Mesenchymal stem cell (in vitro differentiated cells and primary cell): ENCODE measurements around the gene NTRK2.
A peak's percentile ranks its signal among the peaks of the same experiment; 100 is the strongest.

Experiments used
- DNase-seq: peaks from one replicate; pipeline ENCODE4 v3.0.0-alpha.2; 2013
- H2AFZ ChIP-seq: one replicate; pipeline ENCODE4 v1.6.1; 2013; ENCODE audit warnings: low read depth, mild to moderate bottlenecking, control low read depth, inconsistent platforms, low read length, moderate library complexity
- H2AK5ac ChIP-seq: 2 replicates; pipeline ENCODE4 v1.6.1; 2013; ENCODE audit warnings: low read length, moderate library complexity, mild to moderate bottlenecking, inconsistent platforms; ENCODE audit not compliant: severe bottlenecking
- H2BK120ac ChIP-seq: one replicate; pipeline ENCODE4 v1.6.1; 2013; ENCODE audit warnings: low read depth, mild to moderate bottlenecking, inconsistent platforms, low read length, moderate library complexity
- H2BK12ac ChIP-seq, 2 experiments: one replicate each; pipeline ENCODE4 v1.6.1; 2013; ENCODE audit warnings: inconsistent platforms in 2 of 2, low read length in 2 of 2, mild to moderate bottlenecking in 2 of 2, moderate library complexity in 2 of 2, control low read depth in 1 of 2
- H2BK15ac ChIP-seq: one replicate; pipeline ENCODE4 v1.6.1; 2013; ENCODE audit warnings: mild to moderate bottlenecking, low read depth, inconsistent platforms; ENCODE audit not compliant: poor library complexity, severe bottlenecking
- H2BK5ac ChIP-seq: 2 replicates; pipeline ENCODE4 v1.6.1; 2013; ENCODE audit warnings: low read depth, mild to moderate bottlenecking, low read length, control low read depth, inconsistent platforms; ENCODE audit not compliant: poor library complexity, severe bottlenecking
- H3K14ac ChIP-seq, 2 experiments: one replicate each; pipeline ENCODE4 v1.6.1; 2013; ENCODE audit warnings: inconsistent platforms in 2 of 2, low read length in 2 of 2, control low read depth in 1 of 2, mild to moderate bottlenecking in 1 of 2, moderate library complexity in 1 of 2
- H3K18ac ChIP-seq, 2 experiments: one replicate each; pipeline ENCODE4 v1.6.1; 2013; ENCODE audit warnings: inconsistent platforms in 2 of 2, low read length in 2 of 2, control low read depth in 1 of 2, low read depth in 1 of 2, mild to moderate bottlenecking in 1 of 2
- H3K23ac ChIP-seq, 2 experiments: one replicate each; pipeline ENCODE4 v1.6.1; 2013; ENCODE audit warnings: inconsistent platforms in 2 of 2, low read length in 2 of 2, mild to moderate bottlenecking in 2 of 2, moderate library complexity in 2 of 2, control low read depth in 1 of 2
- H3K27ac ChIP-seq: 2 replicates; pipeline ENCODE4 v1.5.1; 2013; ENCODE audit warnings: mild to moderate bottlenecking, moderate library complexity, low read length, control low read depth, inconsistent platforms; ENCODE audit not compliant: poor library complexity, severe bottlenecking
- H3K27me3 ChIP-seq, 2 experiments: 2 replicates each; pipeline versions ENCODE4 v1.6.1 to v1.7.0; 2013; ENCODE audit warnings: low read length in 2 of 2, mild to moderate bottlenecking in 2 of 2, moderate library complexity in 2 of 2, control low read depth in 1 of 2, inconsistent platforms in 1 of 2; ENCODE audit not compliant: control insufficient read depth in 1 of 2, insufficient read depth in 1 of 2
- H3K36me3 ChIP-seq, 2 experiments: 2 replicates each; pipeline versions ENCODE4 v1.6.1 to v1.7.0; 2013; ENCODE audit warnings: low read length in 2 of 2, control low read depth in 1 of 2, inconsistent platforms in 1 of 2, low read depth in 1 of 2, mild to moderate bottlenecking in 1 of 2; ENCODE audit not compliant: insufficient read depth in 2 of 2, control insufficient read depth in 1 of 2
- H3K4ac ChIP-seq, 2 experiments: one replicate each; pipeline ENCODE4 v1.6.1; 2013; ENCODE audit warnings: inconsistent platforms in 2 of 2, low read length in 2 of 2, mild to moderate bottlenecking in 2 of 2, moderate library complexity in 2 of 2, control low read depth in 1 of 2, low read depth in 1 of 2
- H3K4me1 ChIP-seq: 2 replicates; pipeline ENCODE4 v1.6.1; 2013; ENCODE audit warnings: low read depth, low read length, control low read depth; ENCODE audit not compliant: control insufficient read depth, insufficient read depth
- H3K4me2 ChIP-seq: 2 replicates; pipeline ENCODE4 v1.6.1; 2013; ENCODE audit warnings: low read length, mild to moderate bottlenecking, inconsistent platforms; ENCODE audit not compliant: poor library complexity, severe bottlenecking
- H3K4me3 ChIP-seq, 2 experiments: 2 replicates each; pipeline versions ENCODE4 v1.5.1 to v1.7.0; 2013; ENCODE audit warnings: low read length in 2 of 2, mild to moderate bottlenecking in 2 of 2, control low read depth in 1 of 2, low read depth in 1 of 2; ENCODE audit not compliant: insufficient read depth in 1 of 2
- H3K79me1 ChIP-seq: replicated peaks from 2 replicates; pipeline ENCODE4 v1.6.1; 2013; ENCODE audit warnings: mild to moderate bottlenecking, control low read depth, low read length, inconsistent platforms; ENCODE audit not compliant: poor library complexity, severe bottlenecking
- H3K9ac ChIP-seq: 2 replicates; pipeline ENCODE4 v1.7.0; 2013; ENCODE audit warnings: mild to moderate bottlenecking, low read length, moderate library complexity
- H3K9me3 ChIP-seq: 2 replicates; pipeline ENCODE4 v1.7.0; 2013; ENCODE audit warnings: mild to moderate bottlenecking, low read length; ENCODE audit not compliant: control insufficient read depth
- H4K8ac ChIP-seq: one replicate; pipeline ENCODE4 v1.6.1; 2013; ENCODE audit warnings: inconsistent platforms, mild to moderate bottlenecking, low read length, moderate library complexity
- H4K91ac ChIP-seq: one replicate; pipeline ENCODE4 v1.6.1; 2013; ENCODE audit warnings: mild to moderate bottlenecking, low read length, inconsistent platforms
- WGBS: methylation state at CpG from one replicate; pipeline ENCODE4 v1.1.7; 2013; ENCODE audit warnings: mixed read lengths; 5-methylcytosine and 5-hydroxymethylcytosine counted together

Gene NTRK2

GRCh38 chr9:84668196-84669012, 1.1 kb upstream of the NTRK2 start:
- Histone ChIP-seq H3K9ac (peak overlapping the region; percentile 62), H3K36me3 (no peaks in the 10 kb centered on the region), H3K4ac (no peak overlapping the region), H3K27me3 (peaks cover 38 to 50% of the 10 kb centered on the region in 2 experiments), H3K4me2 (peak overlapping the region; percentile 78), H3K4me1 (peaks cover 26% of the 10 kb centered on the region), H3K4me3 (peak overlapping the region; percentile 50 to 81), H2BK5ac (no peak overlapping the region), H2BK120ac (no peak overlapping the region), H4K91ac (no peak overlapping the region), H3K79me1 (no peaks in the 10 kb centered on the region), H2AK5ac (no peak overlapping the region), H3K14ac (no peak overlapping the region), H2AFZ (peak overlapping the region; percentile 29), H2BK12ac (no peak overlapping the region), H3K9me3 (no peaks in the 10 kb centered on the region), H3K23ac (no peak overlapping the region), H4K8ac (no peak overlapping the region), H3K27ac (no peak overlapping the region), H2BK15ac (no peak overlapping the region), H3K18ac (no peak overlapping the region)
- DNase-seq, result peak; percentile 57
- WGBS, result under 1% methylated on average over 75 of the region's 76 CpGs

GRCh38 chr9:84669013-84669287, 579 bp upstream of the NTRK2 start:
- DNase-seq, result peak; percentile 33
- Histone ChIP-seq H2BK5ac (no peak overlapping the region), H2AK5ac (no peak overlapping the region), H3K9me3 (no peaks in the 10 kb centered on the region), H3K79me1 (no peaks in the 10 kb centered on the region), H3K27ac (no peak overlapping the region), H3K9ac (peak overlapping the region; percentile 62), H2BK12ac (no peak overlapping the region), H3K23ac (no peak overlapping the region), H3K27me3 (peaks cover 38 to 50% of the 10 kb centered on the region in 2 experiments), H2BK15ac (no peak overlapping the region), H3K18ac (no peak overlapping the region), H4K8ac (no peak overlapping the region), H2BK120ac (no peak overlapping the region), H4K91ac (no peak overlapping the region), H3K4ac (no peak overlapping the region), H3K14ac (no peak overlapping the region), H3K4me3 (peak overlapping the region in 1 of 2 experiments; percentile 81), H3K4me1 (peaks cover 26% of the 10 kb centered on the region), H3K4me2 (peak overlapping the region; percentile 78), H2AFZ (no peak overlapping the region), H3K36me3 (no peaks in the 10 kb centered on the region)
- 0% methylated on average over 3 of the region's 7 CpGs for WGBS

GRCh38 chr9:84670138-84671041, 861 bp downstream of the NTRK2 start:
- no peak overlapping the region for H3K18ac ChIP-seq
- no peak overlapping the region for H2AFZ ChIP-seq
- peak overlapping the region in 1 of 2 experiments; percentile 81 for H3K4me3 ChIP-seq

More at GRCh38 chr9:84670138-84671041, 861 bp downstream of the NTRK2 start:
- no peak overlapping the region for H3K27ac ChIP-seq
- H3K79me1 ChIP-seq, result no peaks in the 10 kb centered on the region
- peak overlapping the region; percentile 78 for H3K4me2 ChIP-seq
- H3K9ac ChIP-seq, result peak overlapping the region; percentile 62
- DNase-seq, result peak; percentile 2
- no peaks in the 10 kb centered on the region for H3K9me3 ChIP-seq
- no peak overlapping the region for H3K23ac ChIP-seq
- H4K8ac ChIP-seq, result no peak overlapping the region
- H3K4ac ChIP-seq, result no peak overlapping the region
- WGBS, result 8% methylated on average over 65 of the region's 67 CpGs
- no peaks in the 10 kb centered on the region for H3K36me3 ChIP-seq
- no peak overlapping the region for H2BK15ac ChIP-seq
- H3K4me1 ChIP-seq, result peaks cover 26% of the 10 kb centered on the region
- peaks cover 38 to 50% of the 10 kb centered on the region in 2 experiments for H3K27me3 ChIP-seq
- no peak overlapping the region for H2AK5ac ChIP-seq
- H2BK120ac ChIP-seq, result no peak overlapping the region
- no peak overlapping the region for H2BK5ac ChIP-seq
- no peak overlapping the region for H2BK12ac ChIP-seq
- no peak overlapping the region for H4K91ac ChIP-seq
- H3K14ac ChIP-seq, result no peak overlapping the region
